ENCODE measurements around the gene KLHL29.

GRCh38 chr2:23564615-23564960 is 179.6 kb downstream of the KLHL29 start:
- TF ChIP-seq, protein P1, sequence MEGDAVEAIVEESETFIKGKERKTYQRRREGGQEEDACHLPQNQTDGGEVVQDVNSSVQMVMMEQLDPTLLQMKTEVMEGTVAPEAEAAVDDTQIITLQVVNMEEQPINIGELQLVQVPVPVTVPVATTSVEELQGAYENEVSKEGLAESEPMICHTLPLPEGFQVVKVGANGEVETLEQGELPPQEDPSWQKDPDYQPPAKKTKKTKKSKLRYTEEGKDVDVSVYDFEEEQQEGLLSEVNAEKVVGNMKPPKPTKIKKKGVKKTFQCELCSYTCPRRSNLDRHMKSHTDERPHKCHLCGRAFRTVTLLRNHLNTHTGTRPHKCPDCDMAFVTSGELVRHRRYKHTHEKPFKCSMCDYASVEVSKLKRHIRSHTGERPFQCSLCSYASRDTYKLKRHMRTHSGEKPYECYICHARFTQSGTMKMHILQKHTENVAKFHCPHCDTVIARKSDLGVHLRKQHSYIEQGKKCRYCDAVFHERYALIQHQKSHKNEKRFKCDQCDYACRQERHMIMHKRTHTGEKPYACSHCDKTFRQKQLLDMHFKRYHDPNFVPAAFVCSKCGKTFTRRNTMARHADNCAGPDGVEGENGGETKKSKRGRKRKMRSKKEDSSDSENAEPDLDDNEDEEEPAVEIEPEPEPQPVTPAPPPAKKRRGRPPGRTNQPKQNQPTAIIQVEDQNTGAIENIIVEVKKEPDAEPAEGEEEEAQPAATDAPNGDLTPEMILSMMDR (conservative IDR thresholded peaks at IDR 0.05) = no peak
- no peak for TF ChIP-seq EZH2 (IDR thresholded peaks at IDR 0.05; ENCODE audit: low read depth)
